ENCODE results near the gene ENHO.

Gene ENHO

DNA sequence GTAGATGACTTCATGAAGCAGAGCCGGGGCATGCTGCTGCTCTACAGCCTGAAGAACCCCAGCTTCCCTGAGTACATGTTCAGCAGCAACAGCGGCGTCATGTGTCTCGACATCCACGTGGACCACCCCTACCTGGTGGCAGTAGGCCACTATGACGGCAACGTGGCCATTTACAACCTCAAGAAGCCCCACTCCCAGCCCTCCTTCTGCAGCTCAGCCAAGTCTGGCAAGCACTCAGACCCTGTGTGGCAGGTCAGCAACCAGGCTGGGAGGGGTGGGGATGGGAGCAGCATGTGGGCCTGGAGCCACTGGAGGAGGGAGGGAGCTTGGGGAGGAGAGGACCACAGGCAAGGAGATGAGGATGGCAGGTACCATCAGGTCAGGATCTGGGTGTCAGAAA lies 16.2 kb downstream of the ENHO start:
- no peak for DNase-seq (ENCODE audit: low read depth in 1 of 2, low spot score in 1 of 2)
- H3K27ac ChIP-seq (replicated peaks), result no peak overlapping the region
- H3K27me3 ChIP-seq (ENCODE audit: insufficient read depth, poor library complexity, severe bottlenecking), result no peaks in the 10 kb centered on the region
- H3K4me3 ChIP-seq (replicated peaks; ENCODE audit: insufficient read depth, low read length), result no peak overlapping the region
- TF ChIP-seq GABPA (IDR thresholded peaks at IDR 0.05; ENCODE audit: low read depth) (no peak), POLR2AphosphoS5 (IDR thresholded peaks at IDR 0.05; ENCODE audit: low read depth) (no peak), SPI1 (IDR thresholded peaks at IDR 0.05; ENCODE audit: borderline replicate concordance, low read depth) (no peak)
- TF ChIP-seq, protein P1, sequence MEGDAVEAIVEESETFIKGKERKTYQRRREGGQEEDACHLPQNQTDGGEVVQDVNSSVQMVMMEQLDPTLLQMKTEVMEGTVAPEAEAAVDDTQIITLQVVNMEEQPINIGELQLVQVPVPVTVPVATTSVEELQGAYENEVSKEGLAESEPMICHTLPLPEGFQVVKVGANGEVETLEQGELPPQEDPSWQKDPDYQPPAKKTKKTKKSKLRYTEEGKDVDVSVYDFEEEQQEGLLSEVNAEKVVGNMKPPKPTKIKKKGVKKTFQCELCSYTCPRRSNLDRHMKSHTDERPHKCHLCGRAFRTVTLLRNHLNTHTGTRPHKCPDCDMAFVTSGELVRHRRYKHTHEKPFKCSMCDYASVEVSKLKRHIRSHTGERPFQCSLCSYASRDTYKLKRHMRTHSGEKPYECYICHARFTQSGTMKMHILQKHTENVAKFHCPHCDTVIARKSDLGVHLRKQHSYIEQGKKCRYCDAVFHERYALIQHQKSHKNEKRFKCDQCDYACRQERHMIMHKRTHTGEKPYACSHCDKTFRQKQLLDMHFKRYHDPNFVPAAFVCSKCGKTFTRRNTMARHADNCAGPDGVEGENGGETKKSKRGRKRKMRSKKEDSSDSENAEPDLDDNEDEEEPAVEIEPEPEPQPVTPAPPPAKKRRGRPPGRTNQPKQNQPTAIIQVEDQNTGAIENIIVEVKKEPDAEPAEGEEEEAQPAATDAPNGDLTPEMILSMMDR (IDR thresholded peaks at IDR 0.05; ENCODE audit: insufficient read depth, low read length), result no peak
- TF ChIP-seq, protein P2, sequence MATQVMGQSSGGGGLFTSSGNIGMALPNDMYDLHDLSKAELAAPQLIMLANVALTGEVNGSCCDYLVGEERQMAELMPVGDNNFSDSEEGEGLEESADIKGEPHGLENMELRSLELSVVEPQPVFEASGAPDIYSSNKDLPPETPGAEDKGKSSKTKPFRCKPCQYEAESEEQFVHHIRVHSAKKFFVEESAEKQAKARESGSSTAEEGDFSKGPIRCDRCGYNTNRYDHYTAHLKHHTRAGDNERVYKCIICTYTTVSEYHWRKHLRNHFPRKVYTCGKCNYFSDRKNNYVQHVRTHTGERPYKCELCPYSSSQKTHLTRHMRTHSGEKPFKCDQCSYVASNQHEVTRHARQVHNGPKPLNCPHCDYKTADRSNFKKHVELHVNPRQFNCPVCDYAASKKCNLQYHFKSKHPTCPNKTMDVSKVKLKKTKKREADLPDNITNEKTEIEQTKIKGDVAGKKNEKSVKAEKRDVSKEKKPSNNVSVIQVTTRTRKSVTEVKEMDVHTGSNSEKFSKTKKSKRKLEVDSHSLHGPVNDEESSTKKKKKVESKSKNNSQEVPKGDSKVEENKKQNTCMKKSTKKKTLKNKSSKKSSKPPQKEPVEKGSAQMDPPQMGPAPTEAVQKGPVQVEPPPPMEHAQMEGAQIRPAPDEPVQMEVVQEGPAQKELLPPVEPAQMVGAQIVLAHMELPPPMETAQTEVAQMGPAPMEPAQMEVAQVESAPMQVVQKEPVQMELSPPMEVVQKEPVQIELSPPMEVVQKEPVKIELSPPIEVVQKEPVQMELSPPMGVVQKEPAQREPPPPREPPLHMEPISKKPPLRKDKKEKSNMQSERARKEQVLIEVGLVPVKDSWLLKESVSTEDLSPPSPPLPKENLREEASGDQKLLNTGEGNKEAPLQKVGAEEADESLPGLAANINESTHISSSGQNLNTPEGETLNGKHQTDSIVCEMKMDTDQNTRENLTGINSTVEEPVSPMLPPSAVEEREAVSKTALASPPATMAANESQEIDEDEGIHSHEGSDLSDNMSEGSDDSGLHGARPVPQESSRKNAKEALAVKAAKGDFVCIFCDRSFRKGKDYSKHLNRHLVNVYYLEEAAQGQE (IDR thresholded peaks at IDR 0.05; ENCODE audit: insufficient replicate concordance, low read depth), result no peak

DNA sequence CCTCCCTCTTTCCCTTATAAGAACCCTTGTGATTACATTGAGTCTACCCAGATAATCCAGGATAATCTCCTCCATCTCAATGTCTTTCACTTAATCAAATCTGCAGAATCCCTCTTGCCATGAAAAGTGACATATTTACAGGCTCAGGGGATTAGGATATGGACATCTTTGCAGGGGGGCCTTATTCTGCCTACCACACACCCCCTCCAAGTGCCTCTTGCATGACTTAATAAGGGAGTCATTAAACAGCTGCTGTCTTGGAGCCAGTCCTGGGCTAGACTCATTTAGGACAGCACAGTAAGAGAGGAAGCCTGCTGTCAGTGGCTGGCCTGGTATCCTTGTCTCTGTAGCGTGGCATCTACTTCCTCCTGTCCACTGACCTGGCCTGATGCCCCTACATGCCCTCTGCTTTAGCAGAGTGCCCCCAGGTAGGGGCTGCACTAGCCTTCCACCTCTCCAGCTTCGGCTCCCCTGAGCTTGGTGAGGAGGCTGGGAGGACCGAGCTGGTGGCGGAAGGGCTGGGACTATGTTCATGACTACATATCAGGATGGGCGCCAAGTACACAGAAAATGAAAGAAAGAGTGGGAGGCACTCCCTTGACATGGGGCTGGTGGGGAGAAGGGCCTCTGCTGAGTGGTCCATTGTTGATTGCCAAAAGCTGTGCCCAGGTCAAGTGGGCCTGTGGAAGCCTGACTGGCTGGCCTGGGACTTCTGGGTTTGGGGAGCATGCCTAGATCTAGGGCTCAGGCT lies 17.2 kb downstream of the ENHO start:
- no peak overlapping the region for H3K4me3 ChIP-seq (replicated peaks; ENCODE audit: insufficient read depth, low read length)
- no peak for DNase-seq (ENCODE audit: low read depth in 1 of 2, low spot score in 1 of 2)
- TF ChIP-seq, protein P1 (IDR thresholded peaks at IDR 0.05; ENCODE audit: insufficient read depth, low read length), result no peak
- TF ChIP-seq SPI1 (IDR thresholded peaks at IDR 0.05; ENCODE audit: borderline replicate concordance, low read depth) (no peak), GABPA (IDR thresholded peaks at IDR 0.05; ENCODE audit: low read depth) (no peak), POLR2AphosphoS5 (IDR thresholded peaks at IDR 0.05; ENCODE audit: low read depth) (no peak)
- TF ChIP-seq, protein P2 (IDR thresholded peaks at IDR 0.05; ENCODE audit: insufficient replicate concordance, low read depth), result no peak
- no peaks in the 10 kb centered on the region for H3K27me3 ChIP-seq (ENCODE audit: insufficient read depth, poor library complexity, severe bottlenecking)
- H3K27ac ChIP-seq (replicated peaks), result no peak overlapping the region

DNA sequence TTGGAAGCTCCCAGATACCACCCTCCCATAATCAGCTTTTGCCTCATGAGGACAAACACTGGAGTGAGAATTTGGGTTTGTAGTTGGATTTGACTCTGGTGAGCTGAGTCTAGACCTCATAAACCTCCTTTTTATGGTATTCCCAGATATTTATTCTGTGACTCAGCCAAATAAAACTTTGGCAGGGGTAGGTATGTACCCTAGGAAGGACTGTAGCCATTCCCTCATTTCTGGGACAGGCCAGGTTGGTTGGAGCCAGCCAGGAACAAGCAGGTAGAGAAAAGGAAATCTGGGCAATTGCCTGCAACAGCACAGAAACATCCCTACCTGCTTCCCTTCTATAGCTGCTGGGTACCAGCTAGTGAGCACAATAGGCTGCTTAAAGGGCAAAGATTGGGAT lies 19.4 kb downstream of the ENHO start:
- H3K27me3 ChIP-seq (ENCODE audit: insufficient read depth, poor library complexity, severe bottlenecking), result peaks cover 4% of the 10 kb centered on the region
- TF ChIP-seq, protein P2 (IDR thresholded peaks at IDR 0.05; ENCODE audit: insufficient replicate concordance, low read depth), result no peak
- TF ChIP-seq GABPA (IDR thresholded peaks at IDR 0.05; ENCODE audit: low read depth) (no peak), POLR2AphosphoS5 (IDR thresholded peaks at IDR 0.05; ENCODE audit: low read depth) (no peak), SPI1 (IDR thresholded peaks at IDR 0.05; ENCODE audit: borderline replicate concordance, low read depth) (no peak)
- TF ChIP-seq, protein P1 (IDR thresholded peaks at IDR 0.05; ENCODE audit: insufficient read depth, low read length), result no peak
- no peak overlapping the region for H3K4me3 ChIP-seq (replicated peaks; ENCODE audit: insufficient read depth, low read length)
- no peak overlapping the region for H3K27ac ChIP-seq (replicated peaks)
- no peak for DNase-seq (ENCODE audit: low read depth in 1 of 2, low spot score in 1 of 2)
